Keratinocyte (primary cell): ENCODE measurements around the gene OPRD1. TPM values are rescaled to one million over a fixed set of nuclear protein-coding genes. Genes with fewer than 3 reads are reported as not detected.

ENCODE experiments used
- DNase-seq: peaks from one replicate; pipeline ENCODE4 v3.0.0-alpha.2; 2011; ENCODE audit warnings: low read depth, missing footprints, low spot score
- FAIRE-seq: peaks from 2 replicates; lab custom pipeline; 2011; peaks lifted over from hg19 to GRCh38; lab: Jason Lieb, UNC
- H2AFZ ChIP-seq: 2 replicates; pipeline ENCODE4 v1.6.0; 2012; ENCODE audit warnings: low read length, control low read depth, inconsistent platforms; ENCODE audit not compliant: control insufficient read depth
- H3K27ac ChIP-seq: 2 replicates; pipeline ENCODE4 v1.5.1; 2011; ENCODE audit warnings: low read length; ENCODE audit not compliant: control insufficient read depth, insufficient read depth
- H3K27me3 ChIP-seq: 3 replicates; pipeline ENCODE4 v1.6.0; 2011; ENCODE audit warnings: low read length; ENCODE audit not compliant: control insufficient read depth, insufficient read depth; ENCODE audit errors: extremely low read depth
- H3K36me3 ChIP-seq, 2 experiments: 2 replicates in 1 of 2; 3 replicates in 1 of 2; pipeline ENCODE4 v1.5.1; 2011; ENCODE audit warnings: low read length in 2 of 2, mild to moderate bottlenecking in 1 of 2; ENCODE audit not compliant: control insufficient read depth in 2 of 2, insufficient read depth in 2 of 2; ENCODE audit errors: extremely low read depth in 1 of 2
- H3K4me1 ChIP-seq: 3 replicates; pipeline ENCODE4 v1.5.1; 2011; ENCODE audit warnings: low read length; ENCODE audit not compliant: control insufficient read depth, insufficient read depth; ENCODE audit errors: extremely low read depth
- H3K4me2 ChIP-seq: 3 replicates; pipeline ENCODE4 v1.6.0; 2011; ENCODE audit warnings: low read depth, low read length; ENCODE audit not compliant: control insufficient read depth, insufficient read depth; ENCODE audit errors: extremely low read depth
- H3K4me3 ChIP-seq, 3 experiments: fragments of 200-600 bp in 1 of 3; sonication (generic) in 1 of 3; 2 replicates in 2 of 3; 3 replicates in 1 of 3; pipeline ENCODE4 v1.5.1; 2011 to 2016; ENCODE audit warnings: low read length in 3 of 3, mild to moderate bottlenecking in 3 of 3, control low read depth in 2 of 3, inconsistent platforms in 1 of 3, low read depth in 1 of 3, mixed read lengths in 1 of 3, mixed run types in 1 of 3, moderate library complexity in 1 of 3; ENCODE audit not compliant: control insufficient read depth in 2 of 3, insufficient read depth in 2 of 3; ENCODE audit errors: extremely low read depth in 1 of 3
- H3K79me2 ChIP-seq: 2 replicates; pipeline ENCODE4 v1.6.0; 2012; ENCODE audit warnings: low read length; ENCODE audit not compliant: control insufficient read depth, insufficient read depth
- H3K9ac ChIP-seq: 3 replicates; pipeline ENCODE4 v1.6.0; 2011; ENCODE audit warnings: low read length; ENCODE audit not compliant: control insufficient read depth, insufficient read depth; ENCODE audit errors: extremely low read depth
- H3K9me1 ChIP-seq: 3 replicates; pipeline ENCODE4 v1.6.0; 2011; ENCODE audit warnings: low read length; ENCODE audit not compliant: control insufficient read depth, insufficient read depth; ENCODE audit errors: extremely low read depth
- H3K9me3 ChIP-seq: 2 replicates; pipeline ENCODE4 v1.5.1; 2012; ENCODE audit warnings: low read depth, low read length; ENCODE audit not compliant: control insufficient read depth
- H4K20me1 ChIP-seq: 3 replicates; pipeline ENCODE4 v1.6.0; 2011; ENCODE audit warnings: low read length; ENCODE audit not compliant: control insufficient read depth, insufficient read depth; ENCODE audit errors: extremely low read depth
- EZH2 ChIP-seq: IDR thresholded peaks from one replicate; pipeline ENCODE4 v1.6.1; 2012; ENCODE audit warnings: inconsistent platforms, mild to moderate bottlenecking, low read length, moderate library complexity
- dilution Hi-C: fragments of 300-500 bp; cut with MboI; formaldehyde crosslinking; loops from one replicate; pipeline ENCODE4 v1.7.0; 2020; ENCODE audit warnings: low sequenced_read_pairs; ENCODE audit not compliant: extremely low pct_ligation_motif_present
- polyA plus RNA-seq, 5 experiments: library from polyadenylated mRNA; depleted of rRNA in 3 of 5; stranded (reverse) in 3 of 5; stranded (forward) in 1 of 5; unstranded in 1 of 5; fragments of >200 nt; gene quantifications; 1 replicate in 1 of 5; 2 replicates in 3 of 5; 3 replicates in 1 of 5; pipeline versions ENCODE4 v1.2.1 to v1.2.3, GENCODE V29; 2011 to 2012; ENCODE audit warnings: missing spikeins in 2 of 5, low read depth in 1 of 5, low replicate concordance in 1 of 5
- small RNA-seq, 3 experiments: library from RNA; depleted of rRNA; stranded (forward); fragments of <200 nt; gene quantifications; one replicate each; pipeline ENCODE3, GENCODE V24; 2012; ENCODE audit warnings: low read depth in 3 of 3, low replicate concordance in 1 of 3; ENCODE audit not compliant: insufficient read length in 3 of 3
- TF ChIP-seq, protein P1 (sequence below), 3 experiments: IDR thresholded peaks in 1 of 3; conservative IDR thresholded peaks in 1 of 3; optimal IDR thresholded peaks in 1 of 3; 2 replicates in 2 of 3; 3 replicates in 1 of 3; pipeline versions ENCODE3 to v1.5.1; 2011; ENCODE audit warnings: low read length in 3 of 3, mild to moderate bottlenecking in 3 of 3, moderate library complexity in 2 of 3, control low read depth in 1 of 3, inconsistent platforms in 1 of 3; ENCODE audit not compliant: insufficient read depth in 2 of 3; ENCODE audit errors: extremely low read depth in 1 of 3

OPRD1 gene
- polyA plus RNA-seq, 1 donor (not counting 4 experiments of a cell fraction or from before 2014, with no cell fraction given): not detected

DNA sequence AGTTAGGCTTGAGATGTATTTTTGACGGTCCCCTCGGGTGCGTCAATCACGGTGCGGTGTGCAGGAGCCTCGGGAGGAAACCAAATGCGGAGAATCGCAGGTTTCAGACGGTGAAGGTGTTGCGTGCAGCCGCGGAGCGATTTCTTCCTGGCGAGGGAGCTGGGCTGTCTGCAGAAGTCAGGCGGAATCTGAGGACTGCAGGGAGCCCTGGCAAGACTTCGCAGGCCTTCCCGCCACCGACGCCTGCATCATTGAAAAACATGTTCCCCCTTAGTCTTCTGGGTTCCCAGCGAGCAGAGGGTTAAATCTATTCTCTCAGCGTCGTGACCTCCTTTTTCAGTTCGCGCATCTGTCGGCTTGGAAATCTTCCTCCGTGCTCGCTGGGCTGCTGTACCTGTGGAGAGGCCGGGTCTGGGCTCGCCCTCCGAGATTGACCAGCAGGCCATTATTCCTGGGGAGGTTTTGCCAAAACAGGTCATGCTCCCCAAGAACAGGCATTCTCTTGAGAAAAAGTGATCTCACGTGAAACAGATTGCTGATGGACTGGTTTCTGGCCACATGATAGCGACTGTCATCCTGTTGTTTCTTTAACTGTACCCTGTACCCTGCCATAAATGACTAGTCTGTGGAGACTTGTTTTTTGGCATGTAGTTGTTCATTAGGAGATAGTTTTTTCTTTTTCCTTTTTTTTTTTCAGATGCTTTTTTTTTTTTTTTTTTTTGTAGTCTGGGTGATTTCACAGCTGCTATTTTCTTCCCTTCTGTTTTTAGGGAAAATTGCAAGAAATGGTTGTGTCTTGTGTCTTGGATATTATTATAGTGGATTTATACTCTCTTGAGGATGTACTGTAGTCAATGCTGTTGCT is 103.3 kb downstream of the OPRD1 start:
- Histone ChIP-seq H3K9ac (peak overlapping the region; percentile 79), H3K27me3 (no peaks in the 10 kb centered on the region), H2AFZ (peak overlapping the region; percentile 82), H3K9me3 (no peaks in the 10 kb centered on the region), H3K79me2 (peaks cover 3% of the 10 kb centered on the region), H4K20me1 (peaks cover 3% of the 10 kb centered on the region), H3K36me3 (peaks cover 0 to 3% of the 10 kb centered on the region in 2 experiments), H3K4me2 (peak overlapping the region; percentile 84), H3K9me1 (no peaks in the 10 kb centered on the region), H3K4me3 (peak overlapping the region; percentile 41 to 83 (median 69)), H3K4me1 (peaks cover 9% of the 10 kb centered on the region), H3K27ac (peak overlapping the region; percentile 38)
- FAIRE-seq (peak; percentile 44), DNase-seq (no peak)
- no peak for TF ChIP-seq EZH2
- TF ChIP-seq, protein P1, sequence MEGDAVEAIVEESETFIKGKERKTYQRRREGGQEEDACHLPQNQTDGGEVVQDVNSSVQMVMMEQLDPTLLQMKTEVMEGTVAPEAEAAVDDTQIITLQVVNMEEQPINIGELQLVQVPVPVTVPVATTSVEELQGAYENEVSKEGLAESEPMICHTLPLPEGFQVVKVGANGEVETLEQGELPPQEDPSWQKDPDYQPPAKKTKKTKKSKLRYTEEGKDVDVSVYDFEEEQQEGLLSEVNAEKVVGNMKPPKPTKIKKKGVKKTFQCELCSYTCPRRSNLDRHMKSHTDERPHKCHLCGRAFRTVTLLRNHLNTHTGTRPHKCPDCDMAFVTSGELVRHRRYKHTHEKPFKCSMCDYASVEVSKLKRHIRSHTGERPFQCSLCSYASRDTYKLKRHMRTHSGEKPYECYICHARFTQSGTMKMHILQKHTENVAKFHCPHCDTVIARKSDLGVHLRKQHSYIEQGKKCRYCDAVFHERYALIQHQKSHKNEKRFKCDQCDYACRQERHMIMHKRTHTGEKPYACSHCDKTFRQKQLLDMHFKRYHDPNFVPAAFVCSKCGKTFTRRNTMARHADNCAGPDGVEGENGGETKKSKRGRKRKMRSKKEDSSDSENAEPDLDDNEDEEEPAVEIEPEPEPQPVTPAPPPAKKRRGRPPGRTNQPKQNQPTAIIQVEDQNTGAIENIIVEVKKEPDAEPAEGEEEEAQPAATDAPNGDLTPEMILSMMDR (optimal IDR thresholded peaks at IDR 0.05 in 1 of 3, IDR thresholded peaks at IDR 0.05 in 1 of 3, conservative IDR thresholded peaks at IDR 0.05 in 1 of 3; ENCODE audit: extremely low read depth in 1 of 3, insufficient read depth in 2 of 3, low read length in 3 of 3): no peak
- dilution Hi-C loops: no loop called here

DNA sequence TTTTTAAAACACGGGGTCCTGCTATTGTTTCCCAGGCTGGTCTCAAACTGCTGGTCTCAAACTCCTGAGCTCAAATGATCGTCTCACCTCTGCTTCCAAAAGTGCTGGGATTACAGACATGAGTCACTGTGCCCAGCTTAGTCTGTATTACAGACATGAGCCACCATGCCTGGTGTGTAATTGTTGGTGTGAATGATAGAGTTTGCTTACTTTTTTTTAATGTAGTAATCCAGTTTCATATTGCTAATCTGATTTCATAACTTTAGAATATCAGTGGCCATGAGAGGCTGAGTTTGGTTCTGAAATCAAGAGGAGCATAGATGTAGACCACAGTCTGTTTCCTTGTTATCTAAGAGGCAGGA is 105.8 kb downstream of the OPRD1 start:
- H3K4me3 ChIP-seq: no peak overlapping the region
- H3K9me1 ChIP-seq: no peaks in the 10 kb centered on the region
- H2AFZ ChIP-seq: no peak overlapping the region
- peaks cover 0 to 2% of the 10 kb centered on the region in 2 experiments for H3K36me3 ChIP-seq
- no peak for DNase-seq
- peaks cover 9% of the 10 kb centered on the region for H3K4me1 ChIP-seq
- H3K27me3 ChIP-seq: no peaks in the 10 kb centered on the region
- no peak overlapping the region for H3K4me2 ChIP-seq
- dilution Hi-C loops: no loop called here
- FAIRE-seq: no peak
- H3K9ac ChIP-seq: no peak overlapping the region
- H3K9me3 ChIP-seq: no peaks in the 10 kb centered on the region
- no peak overlapping the region for H3K27ac ChIP-seq
- TF ChIP-seq EZH2: no peak
- TF ChIP-seq, protein P1 (optimal IDR thresholded peaks at IDR 0.05 in 1 of 3, IDR thresholded peaks at IDR 0.05 in 1 of 3, conservative IDR thresholded peaks at IDR 0.05 in 1 of 3; ENCODE audit: extremely low read depth in 1 of 3, insufficient read depth in 2 of 3, low read length in 3 of 3): no peak
- peaks cover 3% of the 10 kb centered on the region for H4K20me1 ChIP-seq
- peaks cover 3% of the 10 kb centered on the region for H3K79me2 ChIP-seq

Small RNA genes within 50 kb of the gene (small RNA-seq; reads per million reads assigned to genes)
- gene RF00019: 0 reads per million in 3 experiments

Other genes with a start within 250 kb of the OPRD1 start
- 0.05 to 0.27 TPM (median 0.17 TPM) in 3 replicates for gene RAB42, start 219.9 kb upstream of the OPRD1 start, polyA plus RNA-seq
- 44.7 to 56.9 TPM (median 45.2 TPM) in 3 replicates for gene TAF12, start 169.1 kb upstream of the OPRD1 start, polyA plus RNA-seq
- gene RNU11, start 163.6 kb upstream of the OPRD1 start, polyA plus RNA-seq: not detected in 3 replicates
- 4.7 to 9.3 TPM (median 6.0 TPM) in 3 replicates for gene GMEB1, start 143.4 kb upstream of the OPRD1 start, polyA plus RNA-seq
- gene YTHDF2, start 75.2 kb upstream of the OPRD1 start, polyA plus RNA-seq: 88.0 to 103 TPM (median 90.8 TPM) in 3 replicates
- gene EPB41, start 102.4 kb downstream of the OPRD1 start, polyA plus RNA-seq: 16.4 to 23.6 TPM (median 21.1 TPM) in 3 replicates